Measurements from ENCODE around the gene KRT4.

KRT4 gene

GRCh38 chr12:52818887-52819420 lies 5.0 kb upstream of the KRT4 start:
- Histone ChIP-seq H3K4me3 (ENCODE audit: low read length) (no peak overlapping the region), H3K27me3 (ENCODE audit: control insufficient read depth, insufficient read depth, low read length) (peaks cover 67% of the 10 kb centered on the region), H3K9ac (ENCODE audit: low read depth, low read length) (no peak overlapping the region), H3K4me2 (ENCODE audit: low read length) (no peak overlapping the region), H3K4me1 (ENCODE audit: control insufficient read depth, insufficient read depth, low read length) (no peaks in the 10 kb centered on the region), H3K9me3 (replicated peaks; ENCODE audit: low read length) (no peaks in the 10 kb centered on the region), H3K36me3 (ENCODE audit: insufficient read depth, low read length) (no peaks in the 10 kb centered on the region)

DNA sequence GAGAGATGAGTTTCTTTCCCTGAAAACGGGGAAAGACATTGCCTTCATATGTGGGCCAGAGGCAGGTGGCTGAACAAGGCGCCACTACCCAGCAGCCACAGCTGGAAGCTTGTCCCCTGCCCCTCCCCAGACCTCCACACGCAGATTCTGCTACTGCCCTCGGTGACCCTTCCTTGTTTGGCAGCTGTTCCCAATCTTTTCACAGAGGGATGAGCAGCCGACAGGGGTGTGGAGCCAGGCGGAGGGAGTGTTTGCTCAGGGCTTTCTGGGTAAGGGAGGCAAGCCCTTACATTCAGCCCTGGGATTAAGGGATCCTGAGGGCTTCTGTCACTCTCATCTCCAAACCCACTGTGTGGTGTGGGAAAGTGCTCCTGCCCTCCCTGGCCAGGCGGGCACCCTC lies 4.5 kb upstream of the KRT4 start:
- no peaks in the 10 kb centered on the region for H3K9me3 ChIP-seq (replicated peaks; ENCODE audit: low read length)

GRCh38 chr12:52817699-52818238 lies 3.9 kb upstream of the KRT4 start:
- H3K9ac ChIP-seq (ENCODE audit: low read depth, low read length): no peak overlapping the region
- H3K4me3 ChIP-seq (ENCODE audit: low read length): no peak overlapping the region
- no peaks in the 10 kb centered on the region for H3K4me1 ChIP-seq (ENCODE audit: control insufficient read depth, insufficient read depth, low read length)
- no peak overlapping the region for H3K4me2 ChIP-seq (ENCODE audit: low read length)
- H3K36me3 ChIP-seq (ENCODE audit: insufficient read depth, low read length): no peaks in the 10 kb centered on the region
- peaks cover 61% of the 10 kb centered on the region for H3K27me3 ChIP-seq (ENCODE audit: control insufficient read depth, insufficient read depth, low read length)
- no peaks in the 10 kb centered on the region for H3K9me3 ChIP-seq (replicated peaks; ENCODE audit: low read length)

More for the DNA sequence above, 4.5 kb upstream of the KRT4 start:
- H3K4me3 ChIP-seq (ENCODE audit: low read length): no peak overlapping the region
- H3K9ac ChIP-seq (ENCODE audit: low read depth, low read length): no peak overlapping the region
- no peaks in the 10 kb centered on the region for H3K36me3 ChIP-seq (ENCODE audit: insufficient read depth, low read length)
- H3K27me3 ChIP-seq (ENCODE audit: control insufficient read depth, insufficient read depth, low read length): peaks cover 61% of the 10 kb centered on the region
- no peaks in the 10 kb centered on the region for H3K4me1 ChIP-seq (ENCODE audit: control insufficient read depth, insufficient read depth, low read length)
- H3K4me2 ChIP-seq (ENCODE audit: low read length): no peak overlapping the region

- no peaks in the 10 kb centered on the region for H3K4me1 ChIP-seq (ENCODE audit: control insufficient read depth, insufficient read depth, low read length)
- peaks cover 61% of the 10 kb centered on the region for H3K27me3 ChIP-seq (ENCODE audit: control insufficient read depth, insufficient read depth, low read length)
- H3K36me3 ChIP-seq (ENCODE audit: insufficient read depth, low read length): no peaks in the 10 kb centered on the region
- H3K4me3 ChIP-seq (ENCODE audit: low read length): no peak overlapping the region
- H3K9me3 ChIP-seq (replicated peaks; ENCODE audit: low read length): no peaks in the 10 kb centered on the region
- no peak overlapping the region for H3K9ac ChIP-seq (ENCODE audit: low read depth, low read length)
- H3K4me2 ChIP-seq (ENCODE audit: low read length): no peak overlapping the region
Observed at GRCh38 chr12:52817003-52817698, 3.2 kb upstream of the KRT4 start.

DNA sequence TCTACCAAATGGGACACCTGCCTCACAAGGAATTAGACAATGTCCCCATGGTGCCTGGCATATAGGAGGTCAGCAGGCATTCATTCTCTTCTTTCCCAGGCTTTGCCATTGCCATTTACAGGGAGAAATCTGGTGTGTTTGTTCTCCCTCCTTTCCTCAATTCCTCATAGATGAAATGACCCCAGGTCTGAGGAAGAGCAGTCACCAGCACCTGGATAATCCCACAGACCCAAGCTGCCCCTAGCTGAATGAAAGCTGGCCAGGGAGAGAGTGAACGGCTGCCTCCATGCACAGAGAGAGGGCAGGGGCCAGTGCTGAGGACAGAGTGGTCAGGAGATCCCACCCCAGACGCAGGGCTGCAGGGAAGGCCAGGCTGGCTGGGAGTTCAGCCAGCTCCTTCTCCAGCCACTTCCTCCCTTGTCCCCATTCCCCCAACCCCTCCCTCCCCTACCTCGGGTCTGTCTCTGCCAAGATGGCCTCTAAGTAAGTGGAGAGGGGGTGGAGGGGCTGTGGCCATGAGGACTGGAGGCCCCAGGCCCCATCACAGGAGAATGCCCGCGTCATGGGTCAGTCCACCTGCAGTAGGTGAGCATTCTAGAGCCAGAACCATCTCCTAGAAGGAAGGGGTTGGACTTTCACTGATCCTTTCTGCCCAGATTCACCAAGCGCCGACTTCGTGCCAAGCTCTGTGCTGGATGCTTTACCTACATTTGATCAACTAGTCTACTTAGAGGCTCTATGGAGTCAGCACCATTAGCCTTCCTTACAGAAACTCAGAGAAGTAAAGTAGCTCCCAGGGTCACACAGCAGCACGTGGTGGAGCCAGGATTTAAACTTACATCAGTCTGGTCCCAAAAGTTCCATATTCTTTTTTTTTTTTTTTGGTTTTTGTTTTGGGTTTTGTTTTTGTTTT lies 2.0 kb upstream of the KRT4 start:
- Histone ChIP-seq H3K9me3 (replicated peaks; ENCODE audit: low read length) (no peaks in the 10 kb centered on the region), H3K4me1 (ENCODE audit: control insufficient read depth, insufficient read depth, low read length) (no peaks in the 10 kb centered on the region), H3K36me3 (ENCODE audit: insufficient read depth, low read length) (no peaks in the 10 kb centered on the region), H3K4me2 (ENCODE audit: low read length) (no peak overlapping the region), H3K27me3 (ENCODE audit: control insufficient read depth, insufficient read depth, low read length) (peaks cover 61% of the 10 kb centered on the region), H3K9ac (ENCODE audit: low read depth, low read length) (no peak overlapping the region), H3K4me3 (ENCODE audit: low read length) (no peak overlapping the region)

DNA sequence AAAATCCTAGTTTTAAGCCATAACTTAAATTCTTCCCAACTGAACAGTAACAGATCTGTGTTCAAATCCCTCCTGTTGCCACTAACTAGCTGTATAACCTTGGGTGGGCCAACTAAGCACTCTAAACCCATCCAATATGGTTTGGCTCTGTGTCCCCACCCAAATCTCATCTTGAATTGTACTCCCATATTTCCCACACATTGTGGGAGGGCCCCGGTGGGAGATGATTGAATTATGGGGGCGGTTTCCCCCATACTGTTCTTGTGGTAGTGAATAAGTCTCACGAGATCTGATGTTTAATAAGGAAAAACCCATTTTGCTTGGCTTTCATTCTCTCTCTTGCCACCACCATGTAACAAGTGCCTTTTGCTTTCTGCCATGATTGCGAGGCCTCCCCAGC lies 1.2 kb upstream of the KRT4 start:
- Histone ChIP-seq H3K4me3 (ENCODE audit: low read length) (no peak overlapping the region), H3K4me1 (ENCODE audit: control insufficient read depth, insufficient read depth, low read length) (no peaks in the 10 kb centered on the region), H3K27me3 (ENCODE audit: control insufficient read depth, insufficient read depth, low read length) (peaks cover 58% of the 10 kb centered on the region), H3K4me2 (ENCODE audit: low read length) (no peak overlapping the region), H3K9me3 (replicated peaks; ENCODE audit: low read length) (no peaks in the 10 kb centered on the region), H3K9ac (ENCODE audit: low read depth, low read length) (no peak overlapping the region), H3K36me3 (ENCODE audit: insufficient read depth, low read length) (no peaks in the 10 kb centered on the region)

DNA sequence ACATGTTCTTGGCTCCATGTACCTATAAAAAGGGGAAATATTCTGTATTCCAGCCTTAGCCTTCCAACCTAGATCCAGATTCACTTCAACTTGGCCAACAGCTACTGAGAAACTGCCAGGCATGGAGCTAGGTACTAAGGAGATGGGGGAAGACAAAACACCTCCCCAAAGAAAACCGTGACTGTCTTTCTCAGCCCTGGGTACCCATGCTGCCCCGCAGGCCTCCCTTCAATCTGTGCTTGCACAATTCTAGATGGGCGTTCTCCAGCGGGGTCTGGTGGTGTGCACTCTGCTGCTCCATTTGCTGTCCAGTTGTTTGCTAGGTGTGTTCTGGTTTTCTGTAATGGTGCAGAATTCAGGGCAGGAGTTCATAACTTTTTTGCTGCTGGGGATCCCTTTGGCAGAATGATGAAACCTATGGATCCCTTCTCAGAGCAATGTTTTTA lies 817 bp upstream of the KRT4 start:
- Histone ChIP-seq H3K4me1 (ENCODE audit: control insufficient read depth, insufficient read depth, low read length) (no peaks in the 10 kb centered on the region), H3K9ac (ENCODE audit: low read depth, low read length) (no peak overlapping the region), H3K36me3 (ENCODE audit: insufficient read depth, low read length) (no peaks in the 10 kb centered on the region), H3K27me3 (ENCODE audit: control insufficient read depth, insufficient read depth, low read length) (peaks cover 58% of the 10 kb centered on the region), H3K4me3 (ENCODE audit: low read length) (no peak overlapping the region), H3K4me2 (ENCODE audit: low read length) (no peak overlapping the region), H3K9me3 (replicated peaks; ENCODE audit: low read length) (no peaks in the 10 kb centered on the region)

- no peak overlapping the region for H3K9ac ChIP-seq (ENCODE audit: low read depth, low read length)
- no peak overlapping the region for H3K4me3 ChIP-seq (ENCODE audit: low read length)
- no peaks in the 10 kb centered on the region for H3K36me3 ChIP-seq (ENCODE audit: insufficient read depth, low read length)
- H3K27me3 ChIP-seq (ENCODE audit: control insufficient read depth, insufficient read depth, low read length): peaks cover 64% of the 10 kb centered on the region
- H3K9me3 ChIP-seq (replicated peaks; ENCODE audit: low read length): no peaks in the 10 kb centered on the region
- H3K4me1 ChIP-seq (ENCODE audit: control insufficient read depth, insufficient read depth, low read length): no peaks in the 10 kb centered on the region
- H3K4me2 ChIP-seq (ENCODE audit: low read length): no peak overlapping the region
Observed at GRCh38 chr12:52813203-52813819, 605 bp downstream of the KRT4 start.

DNA sequence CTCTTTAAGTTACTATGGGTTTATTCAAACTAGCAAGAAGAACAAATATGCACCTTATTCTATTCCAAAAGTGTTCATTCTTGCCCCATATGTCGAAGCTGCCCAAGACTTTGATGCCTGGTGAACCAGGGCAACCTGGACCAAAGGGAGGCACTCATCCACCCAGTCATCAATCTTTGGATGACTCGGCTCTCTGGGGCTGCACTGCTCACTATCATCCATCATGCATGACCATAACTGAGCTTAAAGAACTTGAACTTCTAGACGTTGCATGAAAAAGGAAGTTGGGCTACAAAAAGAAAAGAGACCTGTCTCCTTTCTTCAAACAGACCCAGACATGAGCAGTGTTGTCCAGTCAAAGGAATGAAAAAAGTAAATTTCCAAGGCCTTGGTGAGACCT lies 1.2 kb downstream of the KRT4 start:
- Histone ChIP-seq H3K27me3 (ENCODE audit: control insufficient read depth, insufficient read depth, low read length) (peaks cover 64% of the 10 kb centered on the region), H3K4me1 (ENCODE audit: control insufficient read depth, insufficient read depth, low read length) (no peaks in the 10 kb centered on the region), H3K9me3 (replicated peaks; ENCODE audit: low read length) (no peaks in the 10 kb centered on the region), H3K4me2 (ENCODE audit: low read length) (no peak overlapping the region), H3K36me3 (ENCODE audit: insufficient read depth, low read length) (no peaks in the 10 kb centered on the region), H3K4me3 (ENCODE audit: low read length) (no peak overlapping the region), H3K9ac (ENCODE audit: low read depth, low read length) (no peak overlapping the region)

- H3K9me3 ChIP-seq (replicated peaks; ENCODE audit: low read length): no peaks in the 10 kb centered on the region
- no peaks in the 10 kb centered on the region for H3K4me1 ChIP-seq (ENCODE audit: control insufficient read depth, insufficient read depth, low read length)
- H3K9ac ChIP-seq (ENCODE audit: low read depth, low read length): no peak overlapping the region
- H3K27me3 ChIP-seq (ENCODE audit: control insufficient read depth, insufficient read depth, low read length): peaks cover 64% of the 10 kb centered on the region
- H3K36me3 ChIP-seq (ENCODE audit: insufficient read depth, low read length): no peaks in the 10 kb centered on the region
- H3K4me3 ChIP-seq (ENCODE audit: low read length): no peak overlapping the region
- H3K4me2 ChIP-seq (ENCODE audit: low read length): no peak overlapping the region
Observed at GRCh38 chr12:52812073-52812400, 1.9 kb downstream of the KRT4 start.
